IMR-90 (cell line): Measurements from ENCODE around the gene DYRK2. TPM values are rescaled to one million over a fixed set of nuclear protein-coding genes. Genes with fewer than 3 reads are reported as not detected.

Experiments
- ATAC-seq: fragments of 200-7000 bp; cut with Tn5 transposase; 2 replicates; pipeline ENCODE4 v1.9.1; 2020; ENCODE audit warnings: low read depth, mild to moderate bottlenecking, moderate library complexity
- BruUV-seq: library from RNA; stranded (reverse); fragments of 400-500 nt; replicated peaks from 2 replicates; lab custom pipeline; 2021; lab: Mats Ljungman, UMichigan
- CTCF ChIA-PET: fragments of 300-600 bp; formaldehyde crosslinking; extraction: SDS; loops from one replicate; lab custom pipeline; 2021; ENCODE audit warnings: antibody characterized with exemption; lab: Yijun Ruan, JAX
- POLR2A ChIA-PET: fragments of 300-600 bp; sonication (Branson Sonifier 250); formaldehyde crosslinking; loops from one replicate; lab custom pipeline; 2022; ENCODE audit warnings: antibody characterized with exemption; ENCODE audit not compliant: unreplicated experiment; lab: Charles Lee
- DNase-seq: peaks from one replicate; pipeline ENCODE4 v3.0.0; 2013
- H2AFZ ChIP-seq: replicated peaks from 2 replicates; pipeline ENCODE3; 2013; ENCODE audit warnings: low read length, mild to moderate bottlenecking; ENCODE audit not compliant: poor library complexity
- H2AK5ac ChIP-seq: 2 replicates; pipeline ENCODE4 v1.6.1; 2013; ENCODE audit warnings: low read depth, low read length, inconsistent platforms
- H2AK9ac ChIP-seq: replicated peaks from 2 replicates; pipeline ENCODE3; 2013; ENCODE audit warnings: mild to moderate bottlenecking, low read depth, low read length, moderate library complexity; ENCODE audit not compliant: poor library complexity
- H2BK120ac ChIP-seq: 2 replicates; pipeline ENCODE4 v1.6.1; 2013; ENCODE audit warnings: low read depth, low read length, inconsistent platforms
- H2BK15ac ChIP-seq: 3 replicates; pipeline ENCODE4 v1.6.1; 2013; ENCODE audit warnings: low read depth, low read length, inconsistent platforms
- H2BK20ac ChIP-seq: 2 replicates; pipeline ENCODE4 v1.6.1; 2013; ENCODE audit warnings: low read depth, mild to moderate bottlenecking, inconsistent platforms, low read length, moderate library complexity
- H2BK5ac ChIP-seq: 2 replicates; pipeline ENCODE4 v1.6.1; 2013; ENCODE audit warnings: mild to moderate bottlenecking, low read depth, low read length, inconsistent platforms; ENCODE audit not compliant: poor library complexity, severe bottlenecking
- H3K14ac ChIP-seq: replicated peaks from 2 replicates; pipeline ENCODE4 v1.6.1; 2013; ENCODE audit warnings: low read depth, low read length, inconsistent platforms
- H3K18ac ChIP-seq: 2 replicates; pipeline ENCODE4 v1.6.1; 2013; ENCODE audit warnings: low read depth, low read length, control low read depth
- H3K23ac ChIP-seq: 2 replicates; pipeline ENCODE4 v1.6.1; 2013; ENCODE audit warnings: low read depth, low read length, inconsistent platforms
- H3K27ac ChIP-seq: 2 replicates; pipeline ENCODE4 v1.5.1; 2013; ENCODE audit warnings: mild to moderate bottlenecking, control low read depth, low read length; ENCODE audit not compliant: insufficient read depth
- H3K27me3 ChIP-seq: 2 replicates; pipeline ENCODE4 v1.6.1; 2013; ENCODE audit warnings: low read length; ENCODE audit not compliant: control insufficient read depth, insufficient read depth
- H3K36me3 ChIP-seq: 2 replicates; pipeline ENCODE4 v1.6.1; 2013; ENCODE audit warnings: low read length, mixed read lengths; ENCODE audit not compliant: control insufficient read depth, insufficient read depth
- H3K4ac ChIP-seq: 2 replicates; pipeline ENCODE4 v1.6.1; 2013; ENCODE audit warnings: low read depth, low read length, inconsistent platforms
- H3K4me1 ChIP-seq: 2 replicates; pipeline ENCODE4 v1.6.1; 2013; ENCODE audit warnings: low read length, mixed read lengths; ENCODE audit not compliant: control insufficient read depth, insufficient read depth
- H3K4me2 ChIP-seq: 2 replicates; pipeline ENCODE4 v1.6.1; 2013; ENCODE audit warnings: low read depth, mild to moderate bottlenecking, control low read depth, low read length, moderate library complexity
- H3K4me3 ChIP-seq: 2 replicates; pipeline ENCODE4 v1.5.1; 2013; ENCODE audit warnings: low read depth, mild to moderate bottlenecking, control low read depth, low read length, moderate library complexity; ENCODE audit not compliant: insufficient read depth
- H3K56ac ChIP-seq: 2 replicates; pipeline ENCODE4 v1.6.1; 2013; ENCODE audit warnings: low read length, inconsistent platforms; ENCODE audit not compliant: insufficient read depth; ENCODE audit errors: extremely low read depth
- H3K79me1 ChIP-seq, 2 experiments: 2 replicates each; pipeline ENCODE4 v1.6.1; 2013; ENCODE audit warnings: low read length in 2 of 2, inconsistent platforms in 1 of 2, low read depth in 1 of 2
- H3K9ac ChIP-seq: 2 replicates; pipeline ENCODE4 v1.6.1; 2013; ENCODE audit warnings: low read depth, low read length, control low read depth
- H3K9me1 ChIP-seq: 2 replicates; pipeline ENCODE4 v1.6.1; 2013; ENCODE audit warnings: low read length, inconsistent platforms; ENCODE audit not compliant: insufficient read depth
- H3K9me3 ChIP-seq: 2 replicates; pipeline ENCODE4 v1.6.1; 2013; ENCODE audit warnings: low read length; ENCODE audit not compliant: control insufficient read depth, insufficient read depth
- H4K20me1 ChIP-seq: 2 replicates; pipeline ENCODE4 v1.6.1; 2013; ENCODE audit warnings: low read length, inconsistent platforms; ENCODE audit not compliant: insufficient read depth
- H4K5ac ChIP-seq: 2 replicates; pipeline ENCODE4 v1.6.1; 2013; ENCODE audit warnings: mild to moderate bottlenecking, low read depth, low read length, control low read depth
- H4K8ac ChIP-seq, 2 experiments: 2 replicates each; pipeline ENCODE4 v1.6.1; 2013; ENCODE audit warnings: low read depth in 2 of 2, low read length in 2 of 2, control low read depth in 1 of 2, inconsistent platforms in 1 of 2
- H4K91ac ChIP-seq: 2 replicates; pipeline ENCODE4 v1.6.1; 2013; ENCODE audit warnings: low read depth, low read length, inconsistent platforms; ENCODE audit not compliant: insufficient read depth
- BHLHE40 ChIP-seq: fragments of 150-350 bp; IDR thresholded peaks from 2 replicates; pipeline ENCODE4 v1.6.1; 2016; ENCODE audit warnings: mild to moderate bottlenecking, low read depth, low read length
- CEBPB ChIP-seq: IDR thresholded peaks from 2 replicates; pipeline ENCODE4 v1.6.1; 2012; ENCODE audit warnings: low read depth, low read length, improper control_type of control experiment
- CHD1 ChIP-seq: IDR thresholded peaks from 2 replicates; pipeline ENCODE4 v1.6.1; 2012; ENCODE audit warnings: low read depth, low read length, improper control_type of control experiment
- FOS ChIP-seq: fragments of 150-350 bp; IDR thresholded peaks from 2 replicates; pipeline ENCODE4 v1.6.1; 2016; ENCODE audit warnings: low read depth, low read length
- MAFK ChIP-seq: IDR thresholded peaks from 2 replicates; pipeline ENCODE4 v1.6.1; 2012; ENCODE audit warnings: low read depth, low read length, improper control_type of control experiment
- MAZ ChIP-seq: IDR thresholded peaks from 2 replicates; pipeline ENCODE4 v1.6.1; 2012; ENCODE audit warnings: low read depth, mild to moderate bottlenecking, low read length, improper control_type of control experiment, moderate library complexity, borderline replicate concordance
- MXI1 ChIP-seq: IDR thresholded peaks from 2 replicates; pipeline ENCODE4 v1.6.1; 2012; ENCODE audit warnings: low read depth, mild to moderate bottlenecking, low read length, moderate library complexity, borderline replicate concordance
- NFE2L2 ChIP-seq: fragments of 150-350 bp; IDR thresholded peaks from 2 replicates; pipeline ENCODE4 v1.6.1; 2016; ENCODE audit warnings: low read depth, mild to moderate bottlenecking, low read length
- POLR2A ChIP-seq: IDR thresholded peaks from 2 replicates; pipeline ENCODE4 v1.6.1; 2012; ENCODE audit warnings: mild to moderate bottlenecking, low read depth, low read length
- RAD21 ChIP-seq: IDR thresholded peaks from 2 replicates; pipeline ENCODE4 v1.6.1; 2012; ENCODE audit warnings: low read length, improper control_type of control experiment
- RCOR1 ChIP-seq: IDR thresholded peaks from 2 replicates; pipeline ENCODE4 v1.6.1; 2012; ENCODE audit warnings: mild to moderate bottlenecking, low read length, improper control_type of control experiment; ENCODE audit not compliant: insufficient replicate concordance
- RFX5 ChIP-seq: IDR thresholded peaks from 2 replicates; pipeline ENCODE4 v1.8.0; 2012; ENCODE audit warnings: low read depth, mild to moderate bottlenecking, low read length, moderate library complexity
- WGBS, 2 experiments: methylation state at CpG; one replicate each; pipeline versions ENCODE4 v1.1.5 to v1.1.7; 2013; ENCODE audit warnings: missing lambda C conversion rate in 2 of 2; ENCODE audit not compliant: insufficient read length in 1 of 2; ENCODE audit errors: extremely low coverage in 2 of 2; 5-methylcytosine and 5-hydroxymethylcytosine counted together
- dilution Hi-C: fragments of 300-500 bp; cut with HindIII; formaldehyde crosslinking; loops from one replicate; pipeline ENCODE4 v1.14.3; 2018; ENCODE audit warnings: low sequenced_read_pairs; ENCODE audit not compliant: unreplicated experiment
- in situ Hi-C: fragments of 300-500 bp; cut with MboI; formaldehyde crosslinking; loops from 3 replicates; pipeline ENCODE4 v1.14.3; 2019; ENCODE audit warnings: low sequenced_read_pairs, inconsistent platforms, mixed read lengths
- intact Hi-C: fragments of 100-400 bp; cut with micrococcal nuclease; formaldehyde crosslinking; loops from 2 replicates; pipeline ENCODE4 v1.10.0; 2022
- polyA plus RNA-seq, 3 experiments: library from polyadenylated mRNA; depleted of rRNA; stranded (reverse); fragments of >200 nt; gene quantifications; 2 replicates each; pipeline ENCODE4 v1.2.3, GENCODE V29; 2012; ENCODE audit warnings: low replicate concordance in 1 of 3
- total RNA-seq: library from RNA; depleted of rRNA; stranded (reverse); fragments of >200 nt; gene quantifications from 2 replicates; pipeline ENCODE4 v1.2.3, GENCODE V29; 2012
- TF ChIP-seq, protein P1 (sequence below): conservative IDR thresholded peaks from 2 replicates; pipeline ENCODE4 v1.5.1; 2012; ENCODE audit warnings: mild to moderate bottlenecking, low read depth, low read length, improper control_type of control experiment
- TF ChIP-seq, protein P2 (sequence below): fragments of 150-350 bp; IDR thresholded peaks from 2 replicates; pipeline ENCODE4 v1.6.1; 2016; ENCODE audit warnings: low read depth, mild to moderate bottlenecking, low read length, moderate library complexity, borderline replicate concordance
- TF ChIP-seq, protein P3 (sequence below): fragments of 150-350 bp; IDR thresholded peaks from 2 replicates; pipeline ENCODE4 v1.6.1; 2017; ENCODE audit warnings: mild to moderate bottlenecking, antibody characterized with exemption, low read length, low read depth

The DYRK2 gene
- total and polyA plus RNA-seq, 2 of the 4 experiments (the other 2 are of a cell fraction): 16.3 to 23.1 TPM

DNA sequence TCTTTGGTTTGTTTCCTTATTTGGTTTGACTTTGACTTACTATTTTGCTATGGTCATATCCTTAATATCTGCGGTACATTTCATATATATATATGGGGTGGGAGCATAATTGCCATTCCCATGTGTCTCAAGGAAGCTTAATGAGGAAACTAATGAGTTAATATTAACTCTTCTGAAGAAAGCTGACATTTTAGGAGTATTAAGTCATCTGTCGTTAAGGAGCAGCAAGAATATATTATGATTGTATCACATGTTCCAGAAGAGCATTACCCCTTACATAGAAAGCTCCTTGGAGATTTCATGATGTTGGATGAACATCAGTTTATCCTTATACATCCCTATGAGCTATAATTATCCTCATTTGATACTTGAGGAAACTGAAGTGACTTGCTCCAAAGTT is 15.6 kb downstream of the DYRK2 start (continued):
- TF ChIP-seq CHD1: no peak

DNA sequence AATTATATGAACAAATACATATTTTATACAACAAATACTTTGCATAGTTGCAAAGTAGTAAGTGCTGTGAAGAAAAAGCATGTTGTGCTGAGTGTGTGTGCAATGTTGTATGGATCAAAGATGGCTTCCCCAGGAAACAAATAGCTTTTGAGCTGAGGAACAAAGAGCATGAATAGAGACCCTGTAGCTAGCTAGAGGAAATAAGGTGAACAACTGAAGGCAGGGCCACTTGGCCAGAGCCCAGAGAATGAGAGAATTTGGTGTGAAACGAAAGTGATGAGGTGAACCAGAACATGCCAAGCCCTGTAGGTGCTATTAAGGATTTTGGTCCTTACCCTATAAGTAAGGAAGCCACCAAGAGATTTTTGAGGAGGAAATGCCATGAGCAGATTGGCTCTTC is 17.1 kb downstream of the DYRK2 start:
- Histone ChIP-seq H3K27ac (no peak overlapping the region), H3K14ac (no peak overlapping the region), H3K56ac (no peak overlapping the region), H3K9ac (no peak overlapping the region), H3K4me2 (no peak overlapping the region), H4K20me1 (peaks cover 10% of the 10 kb centered on the region; the same call in 1 of the 2 replicates), H3K9me3 (no peaks in the 10 kb centered on the region), H4K91ac (no peak overlapping the region), H3K79me1 (peaks cover 16 to 56% of the 10 kb centered on the region in 2 experiments), H2AK9ac (no peak overlapping the region), H3K18ac (no peak overlapping the region), H2BK15ac (no peak overlapping the region), H2BK120ac (no peak overlapping the region), H2BK5ac (no peak overlapping the region), H3K27me3 (no peaks in the 10 kb centered on the region), H2AFZ (no peak overlapping the region), H4K5ac (peak overlapping the region; percentile 43; the same call in 1 of the 2 replicates), H4K8ac (no peak overlapping the region), H2AK5ac (no peak overlapping the region), H3K36me3 (no peaks in the 10 kb centered on the region), H3K9me1 (peaks cover 12% of the 10 kb centered on the region), H2BK20ac (no peak overlapping the region), H3K4me3 (no peak overlapping the region), H3K23ac (no peak overlapping the region), H3K4ac (no peak overlapping the region), H3K4me1 (peaks cover 12% of the 10 kb centered on the region)
- no TSS peak for BruUV-seq
- in situ Hi-C loops: no loop called here
- 86% methylated on average over 1 of the region's 1 CpG; no CpG with 5 or more reads in 1 of the 2 experiments for WGBS, 2 experiments
- CTCF ChIA-PET: interaction anchor here (1.4 kb wide), 1 partner anchor 310 kb away, joined by 3 read pairs; no protein-coding TSS in a partner anchor
- no peak for DNase-seq
- ATAC-seq: no peak
- intact Hi-C loops: no loop called here
- dilution Hi-C loops: no loop called here
- POLR2A ChIA-PET: no interaction called here
- TF ChIP-seq FOS: no peak
- TF ChIP-seq, protein P1, sequence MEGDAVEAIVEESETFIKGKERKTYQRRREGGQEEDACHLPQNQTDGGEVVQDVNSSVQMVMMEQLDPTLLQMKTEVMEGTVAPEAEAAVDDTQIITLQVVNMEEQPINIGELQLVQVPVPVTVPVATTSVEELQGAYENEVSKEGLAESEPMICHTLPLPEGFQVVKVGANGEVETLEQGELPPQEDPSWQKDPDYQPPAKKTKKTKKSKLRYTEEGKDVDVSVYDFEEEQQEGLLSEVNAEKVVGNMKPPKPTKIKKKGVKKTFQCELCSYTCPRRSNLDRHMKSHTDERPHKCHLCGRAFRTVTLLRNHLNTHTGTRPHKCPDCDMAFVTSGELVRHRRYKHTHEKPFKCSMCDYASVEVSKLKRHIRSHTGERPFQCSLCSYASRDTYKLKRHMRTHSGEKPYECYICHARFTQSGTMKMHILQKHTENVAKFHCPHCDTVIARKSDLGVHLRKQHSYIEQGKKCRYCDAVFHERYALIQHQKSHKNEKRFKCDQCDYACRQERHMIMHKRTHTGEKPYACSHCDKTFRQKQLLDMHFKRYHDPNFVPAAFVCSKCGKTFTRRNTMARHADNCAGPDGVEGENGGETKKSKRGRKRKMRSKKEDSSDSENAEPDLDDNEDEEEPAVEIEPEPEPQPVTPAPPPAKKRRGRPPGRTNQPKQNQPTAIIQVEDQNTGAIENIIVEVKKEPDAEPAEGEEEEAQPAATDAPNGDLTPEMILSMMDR: no peak
- TF ChIP-seq RFX5: no peak
- TF ChIP-seq MAFK: no peak
- no peak for TF ChIP-seq CHD1
- TF ChIP-seq, protein P2, sequence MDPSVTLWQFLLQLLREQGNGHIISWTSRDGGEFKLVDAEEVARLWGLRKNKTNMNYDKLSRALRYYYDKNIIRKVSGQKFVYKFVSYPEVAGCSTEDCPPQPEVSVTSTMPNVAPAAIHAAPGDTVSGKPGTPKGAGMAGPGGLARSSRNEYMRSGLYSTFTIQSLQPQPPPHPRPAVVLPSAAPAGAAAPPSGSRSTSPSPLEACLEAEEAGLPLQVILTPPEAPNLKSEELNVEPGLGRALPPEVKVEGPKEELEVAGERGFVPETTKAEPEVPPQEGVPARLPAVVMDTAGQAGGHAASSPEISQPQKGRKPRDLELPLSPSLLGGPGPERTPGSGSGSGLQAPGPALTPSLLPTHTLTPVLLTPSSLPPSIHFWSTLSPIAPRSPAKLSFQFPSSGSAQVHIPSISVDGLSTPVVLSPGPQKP: no peak
- TF ChIP-seq, protein P3, sequence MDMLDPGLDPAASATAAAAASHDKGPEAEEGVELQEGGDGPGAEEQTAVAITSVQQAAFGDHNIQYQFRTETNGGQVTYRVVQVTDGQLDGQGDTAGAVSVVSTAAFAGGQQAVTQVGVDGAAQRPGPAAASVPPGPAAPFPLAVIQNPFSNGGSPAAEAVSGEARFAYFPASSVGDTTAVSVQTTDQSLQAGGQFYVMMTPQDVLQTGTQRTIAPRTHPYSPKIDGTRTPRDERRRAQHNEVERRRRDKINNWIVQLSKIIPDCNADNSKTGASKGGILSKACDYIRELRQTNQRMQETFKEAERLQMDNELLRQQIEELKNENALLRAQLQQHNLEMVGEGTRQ: no peak
- no peak for TF ChIP-seq NFE2L2
- TF ChIP-seq BHLHE40: no peak
- no peak for TF ChIP-seq POLR2A
- no peak for TF ChIP-seq MXI1
- no peak for TF ChIP-seq RCOR1
- no peak for TF ChIP-seq RAD21
- no peak for TF ChIP-seq CEBPB
- TF ChIP-seq MAZ: no peak
